ENCODE results near the gene SENP1. TPM values are rescaled to one million over a fixed set of nuclear protein-coding genes. Genes with fewer than 3 reads are reported as not detected.

SENP1 gene
- total RNA-seq, 1 experiment from 2014 or later: 28.8 TPM

DNA sequence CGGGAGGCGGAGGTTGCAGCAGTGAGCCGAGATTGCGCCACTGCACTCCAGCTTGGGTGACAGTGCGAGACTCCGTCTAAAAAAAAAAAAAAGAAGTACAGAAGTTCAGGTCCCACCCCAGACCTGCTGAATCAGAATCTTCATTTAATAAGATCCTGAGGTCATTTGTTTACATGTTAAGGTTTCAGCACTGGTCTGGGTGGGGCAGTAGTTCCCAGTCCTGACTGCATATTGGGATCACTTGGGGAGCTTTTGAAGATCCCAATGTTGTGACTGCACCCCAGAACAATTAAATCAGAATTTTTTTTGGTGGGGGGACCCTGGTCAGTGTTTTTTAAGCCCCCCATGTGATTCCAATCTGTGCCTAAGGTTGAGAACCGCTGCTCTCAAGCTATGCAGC lies 89.9 kb downstream of the SENP1 start:
- H3K79me1 ChIP-seq (ENCODE audit: insufficient read depth, low read depth, low read length, poor library complexity, severe bottlenecking): no peaks in the 10 kb centered on the region
- no peaks in the 10 kb centered on the region for H3K23me2 ChIP-seq (ENCODE audit: insufficient read length, low read depth, low read length, poor library complexity, severe bottlenecking)
- H3K4ac ChIP-seq (ENCODE audit: low read depth, low read length): no peak overlapping the region
- H3K27me3 Mint-ChIP-seq (ENCODE audit: low read depth): peaks cover 100% of the 10 kb centered on the region
- no peak overlapping the region for H3K4me3 Mint-ChIP-seq
- H3K23ac ChIP-seq (ENCODE audit: insufficient read length, low read depth, low read length): no peak overlapping the region
- no peak for DNase-seq
- H3K79me2 ChIP-seq (ENCODE audit: insufficient read depth, low read length): no peaks in the 10 kb centered on the region
- TF ChIP-seq, protein P1, sequence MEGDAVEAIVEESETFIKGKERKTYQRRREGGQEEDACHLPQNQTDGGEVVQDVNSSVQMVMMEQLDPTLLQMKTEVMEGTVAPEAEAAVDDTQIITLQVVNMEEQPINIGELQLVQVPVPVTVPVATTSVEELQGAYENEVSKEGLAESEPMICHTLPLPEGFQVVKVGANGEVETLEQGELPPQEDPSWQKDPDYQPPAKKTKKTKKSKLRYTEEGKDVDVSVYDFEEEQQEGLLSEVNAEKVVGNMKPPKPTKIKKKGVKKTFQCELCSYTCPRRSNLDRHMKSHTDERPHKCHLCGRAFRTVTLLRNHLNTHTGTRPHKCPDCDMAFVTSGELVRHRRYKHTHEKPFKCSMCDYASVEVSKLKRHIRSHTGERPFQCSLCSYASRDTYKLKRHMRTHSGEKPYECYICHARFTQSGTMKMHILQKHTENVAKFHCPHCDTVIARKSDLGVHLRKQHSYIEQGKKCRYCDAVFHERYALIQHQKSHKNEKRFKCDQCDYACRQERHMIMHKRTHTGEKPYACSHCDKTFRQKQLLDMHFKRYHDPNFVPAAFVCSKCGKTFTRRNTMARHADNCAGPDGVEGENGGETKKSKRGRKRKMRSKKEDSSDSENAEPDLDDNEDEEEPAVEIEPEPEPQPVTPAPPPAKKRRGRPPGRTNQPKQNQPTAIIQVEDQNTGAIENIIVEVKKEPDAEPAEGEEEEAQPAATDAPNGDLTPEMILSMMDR (conservative IDR thresholded peaks at IDR 0.05): no peak
- no CpG with 5 or more reads among the region's 7 CpGs for WGBS (ENCODE audit: extremely low coverage, insufficient read length, low lambda C conversion rate)
- no peak overlapping the region for H3K18ac ChIP-seq (ENCODE audit: insufficient read length, low read depth, low read length)
- no peak overlapping the region for H4K5ac ChIP-seq (ENCODE audit: insufficient read length, low read depth, low read length)
- H2BK120ac ChIP-seq (ENCODE audit: low read depth, low read length, poor library complexity, severe bottlenecking): no peak overlapping the region
- H4K91ac ChIP-seq (ENCODE audit: insufficient read length, low read depth, low read length): no peak overlapping the region
- no peak overlapping the region for H2BK5ac ChIP-seq (ENCODE audit: insufficient read length, low read length)
- H3K56ac ChIP-seq (ENCODE audit: insufficient read length, low read depth, low read length): no peak overlapping the region
- H2AK5ac ChIP-seq (ENCODE audit: insufficient read length, low read length): no peak overlapping the region
- no peak overlapping the region for H3K27ac ChIP-seq (ENCODE audit: insufficient read length, low read depth, low read length)
- H3T11ph ChIP-seq (ENCODE audit: low read length): no peak overlapping the region
- no peak overlapping the region for H2AFZ ChIP-seq (ENCODE audit: low read length)
- H2BK20ac ChIP-seq (ENCODE audit: low read depth, low read length, poor library complexity, severe bottlenecking): no peak overlapping the region
- H3K4me1 Mint-ChIP-seq: 0 out of 4 replicates have a peak, but pooled peaks cover 0 to under 1% of the 10 kb centered on the region in 2 experiments
- peaks cover 0 to 3% of the 10 kb centered on the region in 2 experiments; a peak in 2 of 5 replicates for H3K9me3 Mint-ChIP-seq
- no peak overlapping the region for H3K14ac ChIP-seq (ENCODE audit: insufficient read depth, low read length)
- H3K9ac ChIP-seq (ENCODE audit: extremely low read depth, insufficient read length, low read length): no peak overlapping the region
- no peak overlapping the region for H3K27ac Mint-ChIP-seq
- H3K4me1 ChIP-seq (ENCODE audit: insufficient read depth, low read length): no peaks in the 10 kb centered on the region
- no peak overlapping the region for H2BK12ac ChIP-seq (ENCODE audit: insufficient read length, low read depth, low read length)
- H3K4me2 ChIP-seq (ENCODE audit: insufficient read depth, insufficient read length, low read length): no peak overlapping the region
- H3K27me3 ChIP-seq (ENCODE audit: insufficient read depth, low read length): peaks cover 89% of the 10 kb centered on the region
- H4K20me1 ChIP-seq (ENCODE audit: control insufficient read depth, insufficient read depth, insufficient read length): no peaks in the 10 kb centered on the region
- H4K8ac ChIP-seq (replicated peaks; ENCODE audit: insufficient read length, low read depth, low read length): no peak overlapping the region
- H3K36me3 Mint-ChIP-seq (ENCODE audit: insufficient read depth in 1 of 3, low read depth in 3 of 3): no peaks in the 10 kb centered on the region
- H2BK15ac ChIP-seq (ENCODE audit: low read depth, low read length): no peak overlapping the region
- H3K9me3 ChIP-seq (ENCODE audit: control insufficient read depth, low read depth, low read length): no peaks in the 10 kb centered on the region
